HG03575 (cell line): ENCODE measurements around the gene LIMCH1.
"Not testable (repeated sequence)": the region's sequence is repeated elsewhere in the genome, so short reads cannot be mapped to it uniquely, and the experiment has no call there.

Experiments used
- ATAC-seq: cut with Tn5 transposase; IDR thresholded peaks from one replicate; pipeline ENCODE4 v1.9.1; 2021; ENCODE audit not compliant: unreplicated experiment, insufficient number of reproducible peaks, low FRiP score; ENCODE audit errors: extremely low read depth

Gene LIMCH1

GRCh38 chr4:41693629-41694028, 155.7 kb downstream of the LIMCH1 start:
- ATAC-seq = no peak

- ATAC-seq = no peak
Observed at GRCh38 chr4:41696131-41696530, 158.2 kb downstream of the LIMCH1 start.

DNA sequence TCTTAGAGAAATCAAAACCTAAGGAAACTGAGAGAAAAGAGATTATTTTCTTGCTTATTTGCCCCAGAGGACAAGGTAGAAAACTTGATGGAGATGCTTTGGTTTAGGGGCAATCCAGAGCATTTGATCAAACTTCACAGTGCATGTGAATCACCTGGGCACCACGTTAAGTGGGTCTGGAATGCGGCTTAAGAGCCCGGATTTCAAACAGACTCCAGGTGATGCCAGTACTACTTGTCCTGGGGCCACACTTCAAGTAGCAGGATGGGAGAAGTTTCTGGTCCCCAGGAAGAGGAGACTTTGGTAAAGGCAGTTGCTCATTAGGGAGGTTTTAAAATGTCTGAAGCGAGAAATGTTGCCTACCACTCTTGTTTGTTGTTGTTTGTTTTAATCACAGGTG, 158.8 kb downstream of the LIMCH1 start:
- ATAC-seq = no peak

- ATAC-seq = no peak
Observed at GRCh38 chr4:41701983-41702382, 164.0 kb downstream of the LIMCH1 start.

GRCh38 chr4:41702770-41703169, 164.8 kb downstream of the LIMCH1 start:
- ATAC-seq = no peak

DNA sequence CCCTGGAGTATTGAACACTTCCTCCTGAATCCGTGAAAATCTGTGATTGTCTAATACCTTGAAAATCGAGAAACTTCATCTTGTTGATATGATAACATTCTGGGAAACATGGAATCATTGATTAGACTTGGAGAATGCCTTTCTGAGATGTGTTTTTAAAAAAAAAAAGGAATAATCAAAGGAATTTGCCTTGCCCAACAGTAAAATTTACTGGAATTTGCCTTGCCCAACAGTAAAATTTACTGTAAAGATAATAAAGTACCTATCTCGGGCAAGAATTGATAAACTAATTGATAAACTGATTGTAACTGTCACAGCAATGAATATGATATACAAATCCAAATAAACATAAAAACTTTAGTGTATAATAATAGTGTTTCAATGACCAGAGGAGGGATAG, 165.8 kb downstream of the LIMCH1 start:
- ATAC-seq = no peak

- no peak for ATAC-seq
Observed at GRCh38 chr4:41709844-41710481, 172.0 kb downstream of the LIMCH1 start.

GRCh38 chr4:41711654-41712053, 173.7 kb downstream of the LIMCH1 start:
- ATAC-seq = not testable (repeated sequence)

GRCh38 chr4:41712425-41712824, 174.5 kb downstream of the LIMCH1 start:
- ATAC-seq = no peak

DNA sequence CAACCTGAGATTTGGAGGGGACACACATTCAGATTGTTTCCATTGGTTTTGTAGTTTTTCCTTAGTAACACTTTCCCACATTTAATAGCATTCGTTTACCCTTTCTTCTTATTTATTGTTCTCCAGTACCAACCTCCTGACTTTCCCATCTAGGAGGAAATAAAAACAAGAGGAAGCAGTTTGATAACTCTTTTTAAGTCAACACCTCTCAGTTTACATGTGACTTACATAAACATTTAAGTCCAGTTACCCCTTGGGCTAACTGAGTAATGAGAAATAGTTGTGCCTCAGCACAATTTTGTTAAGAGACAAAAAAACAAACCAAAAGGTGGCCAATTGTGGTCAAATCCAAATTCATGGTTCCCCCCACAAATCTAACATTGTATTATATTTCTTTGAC, 175.8 kb downstream of the LIMCH1 start:
- no peak for ATAC-seq

- no peak for ATAC-seq
Observed at GRCh38 chr4:41714364-41715000, 176.5 kb downstream of the LIMCH1 start.

GRCh38 chr4:41715155-41715554, 177.2 kb downstream of the LIMCH1 start:
- ATAC-seq = no peak

- ATAC-seq = no peak
Observed at GRCh38 chr4:41718907-41719306, 180.9 kb downstream of the LIMCH1 start.

DNA sequence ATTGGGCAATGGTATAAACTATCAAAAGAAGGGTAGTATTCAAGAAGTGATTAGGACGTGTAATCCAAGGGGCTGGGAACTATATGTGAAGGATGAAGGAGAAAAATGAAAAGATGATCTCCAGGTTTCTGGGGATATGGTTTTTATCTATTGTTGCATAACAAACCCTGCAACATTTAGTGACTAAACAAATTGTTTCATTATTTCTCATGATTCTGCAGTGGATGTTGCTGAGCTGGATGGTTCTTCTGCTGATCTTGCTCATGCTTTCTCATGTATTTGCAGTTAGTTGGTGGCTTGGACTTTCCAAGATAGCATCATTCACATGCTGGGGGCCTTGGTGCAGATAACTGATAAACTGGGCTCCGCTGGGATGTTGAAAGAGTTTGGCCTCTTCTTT, 181.5 kb downstream of the LIMCH1 start:
- ATAC-seq = no peak

DNA sequence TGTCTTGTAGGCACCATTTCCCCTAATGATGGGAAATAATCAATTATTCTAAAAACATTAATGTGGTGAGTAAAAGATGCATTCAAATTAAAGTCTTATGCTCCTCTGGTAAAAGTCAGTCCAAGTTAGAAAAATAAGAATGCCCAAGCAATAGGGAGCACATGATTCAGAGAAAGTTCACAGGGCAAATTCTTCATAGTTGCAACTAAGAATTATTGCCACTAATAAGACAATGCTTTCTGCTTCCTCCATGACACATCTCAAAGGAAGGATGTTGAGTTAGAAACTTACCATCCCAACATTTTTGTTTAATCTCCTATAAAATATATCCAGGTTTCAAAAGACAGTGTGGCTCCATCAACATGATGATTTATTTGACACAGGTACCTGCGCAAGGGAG, 184.2 kb downstream of the LIMCH1 start:
- ATAC-seq = no peak

DNA sequence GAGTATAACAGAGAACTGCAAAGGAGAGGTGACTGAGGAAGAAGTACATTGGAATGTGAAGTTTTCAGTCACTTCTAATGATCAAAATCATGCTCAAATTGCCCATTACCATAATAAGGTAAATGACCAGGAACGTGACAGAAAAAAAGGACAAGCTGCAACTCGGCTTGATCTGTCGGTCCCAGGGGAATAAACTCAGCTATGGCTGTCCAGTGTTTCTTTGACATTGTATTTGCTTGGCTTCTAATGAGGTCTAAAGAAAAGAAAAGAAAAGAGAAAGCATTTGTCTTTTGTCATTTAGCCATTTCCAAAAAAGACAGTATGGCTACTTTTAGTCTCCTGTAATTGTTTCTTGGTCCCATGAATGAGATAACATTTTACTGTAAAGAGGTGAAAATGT, 185.3 kb downstream of the LIMCH1 start:
- ATAC-seq = no peak

GRCh38 chr4:41725254-41725653, 187.3 kb downstream of the LIMCH1 start:
- ATAC-seq = no peak

DNA sequence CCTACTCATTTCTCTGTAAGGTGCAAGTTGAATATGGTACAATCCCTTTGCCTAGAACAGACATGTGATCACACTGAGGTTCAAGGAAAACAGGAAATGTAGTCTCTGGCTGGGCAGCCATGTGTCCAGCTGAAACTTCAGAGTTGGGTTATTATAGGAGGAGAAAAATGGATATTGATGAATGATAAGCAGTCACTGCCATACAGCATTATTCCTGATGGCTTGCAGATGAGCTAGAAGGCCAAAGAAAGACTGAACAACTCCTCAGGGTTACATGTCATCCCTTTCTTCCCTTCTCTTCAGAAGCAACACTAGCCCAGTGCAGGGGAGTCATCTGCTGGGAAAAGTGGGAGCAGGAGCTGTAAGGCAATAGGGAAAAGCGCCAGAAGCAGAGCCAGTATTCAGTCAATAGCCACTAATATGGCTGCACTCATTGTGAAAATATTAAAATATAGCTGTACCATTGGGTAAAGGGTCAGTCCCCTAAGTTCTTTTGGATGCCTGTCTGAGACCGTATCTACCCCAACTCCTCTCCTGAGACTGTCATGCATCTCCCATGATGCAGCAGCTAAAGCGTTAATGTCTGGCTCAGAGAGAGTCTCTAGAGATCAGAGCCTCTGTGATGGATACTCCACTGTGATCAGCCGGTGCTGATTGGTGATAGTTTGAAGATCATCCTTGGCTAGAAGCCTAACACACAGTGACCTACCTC, 190.1 kb downstream of the LIMCH1 start:
- ATAC-seq = no peak

DNA sequence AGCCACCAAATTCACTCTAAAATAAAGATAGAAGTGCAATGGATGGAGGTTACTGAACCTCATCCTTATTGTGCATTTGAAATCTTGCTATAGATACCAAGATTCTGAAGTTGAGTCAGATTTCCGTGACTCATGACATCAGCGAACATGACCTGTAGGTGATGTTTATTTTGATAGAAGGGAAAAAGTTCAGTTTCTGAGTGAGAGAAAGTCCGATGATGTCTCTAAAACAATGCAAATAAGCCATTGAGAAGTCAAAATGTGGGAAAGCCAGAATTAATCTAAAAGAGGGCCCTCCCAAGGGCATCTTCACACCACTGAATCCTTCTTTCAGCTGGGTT, 190.6 kb downstream of the LIMCH1 start:
- no peak for ATAC-seq

- no peak for ATAC-seq
Observed at GRCh38 chr4:41731569-41732126, 193.7 kb downstream of the LIMCH1 start.
